OCI-LY7 (cell line): ENCODE data around the gene DCLK3. TPM values are rescaled to one million over a fixed set of nuclear protein-coding genes. Genes with fewer than 3 reads are reported as not detected.

ENCODE experiments used
- BruUV-seq: library from RNA; stranded (reverse); fragments of 400-500 nt; replicated peaks from 2 replicates; lab custom pipeline; 2021; lab: Mats Ljungman, UMichigan
- CTCF ChIA-PET: fragments of 300-600 bp; sonication (Branson Sonifier 250); formaldehyde crosslinking; loops from one replicate; lab custom pipeline; 2022; ENCODE audit warnings: antibody characterized with exemption; ENCODE audit not compliant: unreplicated experiment; lab: Charles Lee
- POLR2A ChIA-PET: fragments of 300-600 bp; sonication (Branson Sonifier 250); formaldehyde crosslinking; loops from one replicate; lab custom pipeline; 2022; ENCODE audit warnings: antibody characterized with exemption; lab: Charles Lee
- DNase-seq: peaks from one replicate; pipeline ENCODE4 v3.0.0-alpha.2; 2015; ENCODE audit warnings: low spot score
- H2AFZ ChIP-seq: fragments of 200-600 bp; sonication (generic), shearing (Covaris generic); 2 replicates; pipeline ENCODE4 v1.6.1; 2014; ENCODE audit warnings: mild to moderate bottlenecking, antibody characterized with exemption, low read length, moderate library complexity
- H3K27ac ChIP-seq: fragments of 200-600 bp; sonication (generic); 2 replicates; pipeline ENCODE4 v1.5.1; 2014; ENCODE audit warnings: mixed run types, low read depth, mild to moderate bottlenecking, moderate library complexity, low read length, inconsistent platforms; ENCODE audit not compliant: poor library complexity, severe bottlenecking
- H3K36me3 ChIP-seq: fragments of 200-600 bp; sonication (generic); 2 replicates; pipeline ENCODE4 v1.6.1; 2014; ENCODE audit warnings: mild to moderate bottlenecking, antibody characterized with exemption, low read length, moderate library complexity, mixed read lengths; ENCODE audit not compliant: insufficient read depth
- H3K4me1 ChIP-seq: fragments of 200-600 bp; sonication (generic); 2 replicates; pipeline ENCODE4 v1.5.1; 2014; ENCODE audit warnings: mild to moderate bottlenecking, low read length; ENCODE audit not compliant: insufficient read depth, poor library complexity, severe bottlenecking
- H3K4me2 ChIP-seq: fragments of 200-600 bp; sonication (generic); 2 replicates; pipeline ENCODE4 v1.6.1; 2014; ENCODE audit warnings: mild to moderate bottlenecking, low read length
- H3K4me3 ChIP-seq: fragments of 200-600 bp; sonication (generic); 2 replicates; pipeline ENCODE4 v1.5.1; 2014; ENCODE audit warnings: mild to moderate bottlenecking, low read depth, low read length; ENCODE audit not compliant: poor library complexity, severe bottlenecking
- H3K79me2 ChIP-seq: fragments of 200-600 bp; sonication (generic); 2 replicates; pipeline ENCODE4 v1.6.1; 2016; ENCODE audit warnings: low read depth, mild to moderate bottlenecking, low read length, moderate library complexity, mixed read lengths; ENCODE audit not compliant: insufficient read depth
- H3K9me2 ChIP-seq: fragments of 200-600 bp; sonication (generic); 2 replicates; pipeline ENCODE4 v1.6.1; 2016; ENCODE audit warnings: mild to moderate bottlenecking, low read length, mixed read lengths; ENCODE audit not compliant: insufficient read depth
- H3K9me3 ChIP-seq: fragments of 200-600 bp; sonication (generic); 2 replicates; pipeline ENCODE4 v1.6.1; 2014; ENCODE audit warnings: mild to moderate bottlenecking, mixed run types, low read length, mixed read lengths
- H4K20me1 ChIP-seq: fragments of 200-600 bp; sonication (generic); 2 replicates; pipeline ENCODE4 v1.6.1; 2014; ENCODE audit warnings: mild to moderate bottlenecking, antibody characterized with exemption, low read length, moderate library complexity, mixed read lengths; ENCODE audit not compliant: insufficient read depth
- CTCF ChIP-seq: fragments of 200-600 bp; sonication (generic); conservative IDR thresholded peaks from 2 replicates; pipeline ENCODE4 v1.5.1; 2014; ENCODE audit warnings: mild to moderate bottlenecking, antibody characterized with exemption, low read length, moderate library complexity, mixed read lengths
- EZH2phosphoT487 ChIP-seq: fragments of 200-600 bp; sonication (generic); IDR thresholded peaks from 2 replicates; pipeline ENCODE4 v1.6.1; 2018; ENCODE audit warnings: low read depth, borderline replicate concordance, mild to moderate bottlenecking, mixed run types, antibody characterized with exemption, low read length, moderate library complexity, mixed read lengths
- intact Hi-C: fragments of 100-400 bp; cut with micrococcal nuclease; formaldehyde crosslinking; loops from one replicate; pipeline ENCODE4 v1.10.0; 2022; ENCODE audit not compliant: unreplicated experiment
- total RNA-seq, 2 experiments: library from RNA; depleted of rRNA in 1 of 2; stranded (reverse); fragments of >200 nt in 1 of 2; shearing (Covaris generic) in 1 of 2; gene quantifications; 2 replicates each; pipeline ENCODE4 v1.2.3, GENCODE V29; 2014 to 2022

Gene DCLK3
- total RNA-seq, 2 experiments from 2014 or later: not detected

GRCh38 chr3:36678216-36679013 lies 85.9 kb downstream of the DCLK3 start:
- no peak for DNase-seq
- H3K4me2 ChIP-seq: no peak overlapping the region
- ChIA-PET POLR2A (interaction anchor here (0.6 to 0.7 kb wide), 2 partner anchors 26 to 394 kb away, joined by 3 to 5 read pairs; no protein-coding TSS in a partner anchor), CTCF (no interaction called here)
- no peak overlapping the region for H3K27ac ChIP-seq
- BruUV-seq: no TSS peak
- H3K4me1 ChIP-seq: no peaks in the 10 kb centered on the region
- no peaks in the 10 kb centered on the region for H3K9me2 ChIP-seq
- H3K79me2 ChIP-seq: no peaks in the 10 kb centered on the region
- peaks cover 37% of the 10 kb centered on the region for H3K9me3 ChIP-seq
- H3K36me3 ChIP-seq: no peaks in the 10 kb centered on the region
- intact Hi-C loops: no loop called here
- no peak overlapping the region for H3K4me3 ChIP-seq
- H2AFZ ChIP-seq: no peak overlapping the region
- TF ChIP-seq CTCF (no peak), EZH2phosphoT487 (no peak)
- no peaks in the 10 kb centered on the region for H4K20me1 ChIP-seq

GRCh38 chr3:36677331-36678007 lies 86.9 kb downstream of the DCLK3 start:
- no peak for DNase-seq
- H3K36me3 ChIP-seq: no peaks in the 10 kb centered on the region
- H3K4me2 ChIP-seq: no peak overlapping the region
- H3K9me3 ChIP-seq: peaks cover 37% of the 10 kb centered on the region
- no peak overlapping the region for H3K27ac ChIP-seq
- no peaks in the 10 kb centered on the region for H3K9me2 ChIP-seq
- no peaks in the 10 kb centered on the region for H3K4me1 ChIP-seq
- BruUV-seq: no TSS peak
- H4K20me1 ChIP-seq: no peaks in the 10 kb centered on the region
- no peak overlapping the region for H3K4me3 ChIP-seq
- ChIA-PET CTCF (interaction anchor here (0.6 kb wide), 1 partner anchor 290 kb away, joined by 3 read pairs; no protein-coding TSS in a partner anchor), POLR2A (interaction anchor here (0.6 to 0.9 kb wide), 4 partner anchors 16 to 707 kb away, joined by 3 to 5 read pairs (median 3); no protein-coding TSS in a partner anchor)
- intact Hi-C loops: no loop called here
- no peak overlapping the region for H2AFZ ChIP-seq
- no peaks in the 10 kb centered on the region for H3K79me2 ChIP-seq
- TF ChIP-seq CTCF (no peak), EZH2phosphoT487 (no peak)
